Breast epithelium (tissue), 3 donors: ENCODE data around the gene HSDL1.

Experiments
- POLR2A ChIP-seq: fragments of 450-650 bp; IDR thresholded peaks from one replicate; pipeline ENCODE4 v1.6.1; 2016; ENCODE audit warnings: antibody characterized with exemption, mild to moderate bottlenecking, moderate library complexity
- POLR2AphosphoS5 ChIP-seq, 3 donors: sonication (generic); formaldehyde crosslinking; IDR thresholded peaks; one replicate each; pipeline ENCODE4 v1.6.1; 2017; ENCODE audit warnings: antibody characterized with exemption in 3 of 3
- TF ChIP-seq, protein P1 (sequence below), 3 donors: fragments of 450-650 bp; IDR thresholded peaks; one replicate each; pipeline ENCODE4 v1.5.1; 2016 to 2017; ENCODE audit warnings: antibody characterized with exemption in 3 of 3, mild to moderate bottlenecking in 3 of 3, moderate library complexity in 3 of 3

GRCh38 chr16:84115919-84116719 is 28.9 kb downstream of the HSDL1 start:
- TF ChIP-seq, protein P1, sequence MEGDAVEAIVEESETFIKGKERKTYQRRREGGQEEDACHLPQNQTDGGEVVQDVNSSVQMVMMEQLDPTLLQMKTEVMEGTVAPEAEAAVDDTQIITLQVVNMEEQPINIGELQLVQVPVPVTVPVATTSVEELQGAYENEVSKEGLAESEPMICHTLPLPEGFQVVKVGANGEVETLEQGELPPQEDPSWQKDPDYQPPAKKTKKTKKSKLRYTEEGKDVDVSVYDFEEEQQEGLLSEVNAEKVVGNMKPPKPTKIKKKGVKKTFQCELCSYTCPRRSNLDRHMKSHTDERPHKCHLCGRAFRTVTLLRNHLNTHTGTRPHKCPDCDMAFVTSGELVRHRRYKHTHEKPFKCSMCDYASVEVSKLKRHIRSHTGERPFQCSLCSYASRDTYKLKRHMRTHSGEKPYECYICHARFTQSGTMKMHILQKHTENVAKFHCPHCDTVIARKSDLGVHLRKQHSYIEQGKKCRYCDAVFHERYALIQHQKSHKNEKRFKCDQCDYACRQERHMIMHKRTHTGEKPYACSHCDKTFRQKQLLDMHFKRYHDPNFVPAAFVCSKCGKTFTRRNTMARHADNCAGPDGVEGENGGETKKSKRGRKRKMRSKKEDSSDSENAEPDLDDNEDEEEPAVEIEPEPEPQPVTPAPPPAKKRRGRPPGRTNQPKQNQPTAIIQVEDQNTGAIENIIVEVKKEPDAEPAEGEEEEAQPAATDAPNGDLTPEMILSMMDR (IDR thresholded peaks at IDR 0.05): no peak
- no peak for TF ChIP-seq POLR2AphosphoS5 (IDR thresholded peaks at IDR 0.05)
- TF ChIP-seq POLR2A: no peak
